Naive thymus-derived CD4-positive, alpha-beta T cell (primary cell): ENCODE measurements around the gene MOB1B. TPM values are rescaled to one million over a fixed set of nuclear protein-coding genes. Genes with fewer than 3 reads are reported as not detected.

Experiments
- ATAC-seq: fragments of 150-1000 bp; cut with Tn5 transposase; 2 replicates; pipeline ENCODE4 v1.10.0; 2021; ENCODE audit warnings: mild to moderate bottlenecking, moderate library complexity
- CTCF ChIA-PET: fragments of 350-600 bp; sonication (Branson Sonifier 250); formaldehyde crosslinking; loops from one replicate; lab custom pipeline; 2021; ENCODE audit warnings: antibody characterized with exemption; lab: Charles Lee
- POLR2A ChIA-PET: fragments of 350-600 bp; sonication (Branson Sonifier 250); formaldehyde crosslinking; loops from one replicate; lab custom pipeline; 2021; ENCODE audit warnings: antibody characterized with exemption, inconsistent platforms; lab: Charles Lee
- DNase-seq, 9 donors: peaks; one replicate each; pipeline versions ENCODE4 v3.0.0 to v3.0.0-alpha.2; 2020 to 2022; ENCODE audit warnings: mixed read lengths in 1 of 9
- H3K27ac ChIP-seq: one replicate; pipeline ENCODE4 v1.7.0; 2013; ENCODE audit warnings: mild to moderate bottlenecking, low read depth, low read length, moderate library complexity
- H3K27me3 ChIP-seq, 2 donors: one replicate each; pipeline ENCODE4 v1.7.0; 2013; ENCODE audit warnings: low read length in 2 of 2, mild to moderate bottlenecking in 2 of 2, moderate library complexity in 2 of 2; ENCODE audit not compliant: control insufficient read depth in 2 of 2, insufficient read depth in 2 of 2
- H3K36me3 ChIP-seq, 3 experiments: 1 replicate in 2 of 3; 2 replicates in 1 of 3; pipeline ENCODE4 v1.7.0; 2013; ENCODE audit warnings: low read length in 3 of 3, mild to moderate bottlenecking in 3 of 3, moderate library complexity in 1 of 3; ENCODE audit not compliant: insufficient read depth in 3 of 3, control insufficient read depth in 2 of 3
- H3K4me1 ChIP-seq, 2 donors: one replicate each; pipeline ENCODE4 v1.7.0; 2013; ENCODE audit warnings: low read length in 2 of 2, mild to moderate bottlenecking in 2 of 2, moderate library complexity in 1 of 2; ENCODE audit not compliant: control insufficient read depth in 2 of 2, insufficient read depth in 2 of 2
- H3K4me3 ChIP-seq: 2 replicates; pipeline ENCODE4 v1.7.0; 2013; ENCODE audit warnings: mild to moderate bottlenecking, low read length
- H3K9me3 ChIP-seq, 3 experiments: 1 replicate in 2 of 3; 2 replicates in 1 of 3; pipeline ENCODE4 v1.7.0; 2013; ENCODE audit warnings: low read length in 3 of 3; ENCODE audit not compliant: control insufficient read depth in 2 of 3
- H3K27ac Mint-ChIP-seq, 9 donors: one replicate each; pipeline ENCODE4 v1.8.0; 2020 to 2022; ENCODE audit warnings: mixed read lengths in 9 of 9, mild to moderate bottlenecking in 8 of 9, moderate library complexity in 5 of 9, inconsistent platforms in 2 of 9
- H3K27me3 Mint-ChIP-seq, 5 donors: one replicate each; pipeline ENCODE4 v1.8.0; 2021 to 2022; ENCODE audit warnings: mixed read lengths in 5 of 5, mild to moderate bottlenecking in 1 of 5
- H3K36me3 Mint-ChIP-seq, 5 donors: one replicate each; pipeline ENCODE4 v1.8.0; 2020 to 2022; ENCODE audit warnings: mixed read lengths in 5 of 5, mild to moderate bottlenecking in 3 of 5, inconsistent platforms in 1 of 5
- H3K4me1 Mint-ChIP-seq, 7 donors: one replicate each; pipeline ENCODE4 v1.8.0; 2020 to 2022; ENCODE audit warnings: mixed read lengths in 7 of 7, mild to moderate bottlenecking in 3 of 7, inconsistent platforms in 1 of 7
- H3K4me3 Mint-ChIP-seq, 10 donors: one replicate each; pipeline ENCODE4 v1.8.0; 2020 to 2022; ENCODE audit warnings: mild to moderate bottlenecking in 10 of 10, mixed read lengths in 10 of 10, moderate library complexity in 6 of 10, inconsistent platforms in 2 of 10
- H3K9me3 Mint-ChIP-seq, 11 donors: one replicate each; pipeline ENCODE4 v1.8.0; 2020 to 2022; ENCODE audit warnings: mixed read lengths in 11 of 11, mild to moderate bottlenecking in 4 of 11, inconsistent platforms in 1 of 11, moderate library complexity in 1 of 11
- intact Hi-C, 2 donors: fragments of 100-400 bp; cut with micrococcal nuclease; formaldehyde crosslinking; loops; one replicate each; pipeline ENCODE4 v1.15.1; 2023
- polyA plus RNA-seq, 2 donors: library from polyadenylated mRNA; unstranded; fragments of 300-500 nt; fragmentation: Illumina TruSeq; gene quantifications; one replicate each; pipeline ENCODE4 v1.2.3, GENCODE V29; 2021
- total RNA-seq, 6 experiments: library from RNA in 5 of 6; stranded (reverse) in 5 of 6; gene quantifications; 1 replicate in 5 of 6; 2 replicates in 1 of 6; pipeline ENCODE4 v1.2.3 and lab custom pipeline; 2021 to 2026

Gene MOB1B
- total and polyA plus RNA-seq, 7 experiments from 2014 or later: 2.0 to 20.3 (median 12.4) TPM

DNA sequence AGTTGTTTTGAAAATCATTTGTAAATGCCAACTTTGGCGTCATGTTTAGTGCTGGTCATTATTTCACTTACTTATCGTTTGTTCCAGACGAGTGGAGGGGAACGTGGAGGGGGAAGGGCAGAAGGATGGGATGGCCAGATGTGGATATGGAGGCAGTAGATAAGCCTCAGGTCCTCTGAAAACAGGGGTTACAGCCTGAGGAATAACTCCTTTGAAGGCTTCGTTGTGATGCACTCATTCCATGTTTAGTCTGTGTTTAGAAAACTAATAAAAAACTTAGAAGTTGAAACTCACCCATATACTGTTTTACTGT, 1.1 kb downstream of the MOB1B start:
- peaks cover 6 to 14% of the 10 kb centered on the region in 2 donors for H3K4me1 ChIP-seq
- H3K27me3 Mint-ChIP-seq: peaks cover 0 to 2% (median 0%) of the 10 kb centered on the region in 5 donors
- H3K27me3 ChIP-seq: no peaks in the 10 kb centered on the region
- no peaks in the 10 kb centered on the region for H3K9me3 ChIP-seq
- H3K4me1 Mint-ChIP-seq: peaks cover 23 to 47% (median 41%) of the 10 kb centered on the region in 7 donors
- DNase-seq: no peak
- intact Hi-C loops: loop anchor here (2.0 to 10.0 kb wide), 4 partner anchors 24 to 282 kb away; no protein-coding TSS in a partner anchor
- H3K4me3 ChIP-seq: peak overlapping the region; percentile 87
- CTCF ChIA-PET: no interaction called here
- H3K9me3 Mint-ChIP-seq: no peaks in the 10 kb centered on the region
- peaks cover 0 to 15% (median 10%) of the 10 kb centered on the region in 5 donors for H3K36me3 Mint-ChIP-seq
- H3K27ac Mint-ChIP-seq: peak overlapping the region; percentile 86 to 96 (median 89)
- POLR2A ChIA-PET: no interaction called here
- no peak for ATAC-seq
- no peak overlapping the region for H3K27ac ChIP-seq
- H3K36me3 ChIP-seq: peaks cover 0 to 10% (median 0%) of the 10 kb centered on the region in 3 experiments
- H3K4me3 Mint-ChIP-seq: peak overlapping the region; percentile 94 to 100 (median 98)

DNA sequence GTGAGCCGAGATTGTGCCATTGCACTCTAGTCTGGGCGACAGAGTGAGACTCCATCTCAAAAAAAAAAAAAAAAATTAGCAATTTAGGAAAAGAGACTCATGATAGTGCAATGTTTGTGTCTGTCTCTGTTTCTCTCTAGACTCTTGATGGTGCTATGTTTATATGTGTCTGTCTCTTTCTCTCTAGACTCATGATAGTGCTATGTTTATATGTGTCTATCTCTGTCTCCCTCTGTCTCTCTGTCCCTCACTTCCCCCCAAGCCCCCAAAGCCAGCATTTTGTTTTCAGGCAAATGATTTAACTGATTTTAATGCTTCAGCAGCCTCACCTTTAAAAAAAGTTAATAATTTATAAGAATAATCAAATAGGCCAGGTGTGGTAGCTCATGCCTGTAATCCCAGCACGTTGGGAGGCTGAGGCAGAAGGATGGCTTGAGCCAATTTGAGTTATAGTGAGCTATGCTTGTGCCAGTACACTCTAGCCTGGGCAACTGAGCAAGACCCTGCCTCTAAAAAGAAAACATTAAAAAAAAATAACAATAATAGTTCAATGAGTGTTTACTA, 6.9 kb downstream of the MOB1B start:
- H3K9me3 ChIP-seq: no peaks in the 10 kb centered on the region
- CTCF ChIA-PET: no interaction called here
- H3K27me3 ChIP-seq: no peaks in the 10 kb centered on the region
- Mint-ChIP-seq H3K36me3 (peaks cover 4 to 27% (median 20%) of the 10 kb centered on the region in 5 donors), H3K4me1 (peaks cover 18 to 44% (median 38%) of the 10 kb centered on the region in 7 donors), H3K27me3 (no peaks in the 10 kb centered on the region), H3K27ac (peak overlapping the region in 3 of 9 donors; percentile 5 to 47 (median 11)), H3K9me3 (no peaks in the 10 kb centered on the region), H3K4me3 (no peak overlapping the region)
- DNase-seq (no peak), ATAC-seq (no peak)
- POLR2A ChIA-PET: interaction anchor here (0.6 kb wide), 1 partner anchor 174 kb away, joined by 4 read pairs; no protein-coding TSS in a partner anchor
- no peaks in the 10 kb centered on the region for H3K36me3 ChIP-seq
- H3K27ac ChIP-seq: no peak overlapping the region
- H3K4me3 ChIP-seq: no peak overlapping the region
- H3K4me1 ChIP-seq: no peaks in the 10 kb centered on the region
- intact Hi-C loops: loop anchor here (10.0 kb wide), 2 partner anchors 46 to 276 kb away; no protein-coding TSS in a partner anchor

DNA sequence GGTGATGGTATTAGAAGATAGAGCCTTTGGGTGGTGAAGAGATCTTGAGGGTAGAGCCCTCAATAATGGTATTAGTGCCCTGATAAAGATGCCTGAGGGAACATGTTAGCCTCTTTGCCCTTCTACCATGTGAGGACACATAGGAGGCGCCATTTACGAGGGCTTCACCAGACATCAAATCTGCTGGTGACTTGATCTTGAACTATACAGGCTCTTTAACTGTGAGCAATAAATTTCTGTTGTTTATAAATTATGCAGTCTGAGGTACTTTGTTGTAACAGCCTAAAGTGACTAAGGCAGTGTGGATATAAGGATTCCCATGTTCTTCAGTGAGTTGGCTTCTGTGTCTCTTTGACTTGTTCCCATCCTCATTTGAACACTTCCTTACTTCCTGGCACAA, 11.8 kb downstream of the MOB1B start:
- Mint-ChIP-seq H3K9me3 (peaks cover 0 to 2% (median 0%) of the 10 kb centered on the region in 11 donors), H3K4me1 (peaks cover 9 to 31% (median 24%) of the 10 kb centered on the region in 7 donors), H3K4me3 (no peak overlapping the region), H3K27ac (no peak overlapping the region), H3K36me3 (peaks cover 4 to 28% (median 13%) of the 10 kb centered on the region in 5 donors), H3K27me3 (no peaks in the 10 kb centered on the region)
- no peak overlapping the region for H3K4me3 ChIP-seq
- ChIA-PET CTCF (no interaction called here), POLR2A (no interaction called here)
- ATAC-seq: no peak
- H3K27ac ChIP-seq: no peak overlapping the region
- no peaks in the 10 kb centered on the region for H3K9me3 ChIP-seq
- no peaks in the 10 kb centered on the region for H3K27me3 ChIP-seq
- H3K36me3 ChIP-seq: no peaks in the 10 kb centered on the region
- intact Hi-C loops: no loop called here
- no peak for DNase-seq
- H3K4me1 ChIP-seq: no peaks in the 10 kb centered on the region

DNA sequence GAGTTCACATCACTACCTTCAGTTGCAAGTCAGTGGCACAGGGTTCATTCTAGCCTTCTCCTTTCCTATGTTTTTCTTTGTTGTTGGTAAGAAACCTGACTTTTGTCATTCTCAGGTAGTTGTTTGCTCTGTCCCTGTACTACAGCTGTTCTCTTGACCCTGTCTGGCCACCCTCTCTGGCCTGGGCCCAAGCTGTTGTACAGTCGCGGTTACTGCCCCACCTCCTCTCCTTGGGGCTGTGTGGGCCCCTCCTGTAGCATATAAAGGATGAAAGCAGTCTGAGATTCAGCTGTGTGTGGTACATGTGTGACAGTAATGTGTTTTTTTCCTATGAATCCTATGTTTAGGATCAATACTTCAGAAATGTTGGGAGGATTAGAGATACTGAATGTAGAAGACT, 12.5 kb downstream of the MOB1B start:
- Histone ChIP-seq H3K4me1 (no peaks in the 10 kb centered on the region), H3K27me3 (no peaks in the 10 kb centered on the region), H3K27ac (no peak overlapping the region), H3K4me3 (no peak overlapping the region), H3K9me3 (no peaks in the 10 kb centered on the region), H3K36me3 (no peaks in the 10 kb centered on the region)
- H3K27ac Mint-ChIP-seq: no peak overlapping the region
- POLR2A ChIA-PET: no interaction called here
- H3K9me3 Mint-ChIP-seq: peaks cover 0 to 2% (median 0%) of the 10 kb centered on the region in 11 donors
- DNase-seq (no peak), ATAC-seq (no peak)
- H3K36me3 Mint-ChIP-seq: peaks cover 4 to 28% (median 13%) of the 10 kb centered on the region in 5 donors
- CTCF ChIA-PET: interaction anchor here (0.8 kb wide), 1 partner anchor 179 kb away, joined by 3 read pairs; no protein-coding TSS in a partner anchor
- no peaks in the 10 kb centered on the region for H3K27me3 Mint-ChIP-seq
- H3K4me3 Mint-ChIP-seq: no peak overlapping the region
- peaks cover 7 to 29% (median 24%) of the 10 kb centered on the region in 7 donors for H3K4me1 Mint-ChIP-seq
- intact Hi-C loops: no loop called here

DNA sequence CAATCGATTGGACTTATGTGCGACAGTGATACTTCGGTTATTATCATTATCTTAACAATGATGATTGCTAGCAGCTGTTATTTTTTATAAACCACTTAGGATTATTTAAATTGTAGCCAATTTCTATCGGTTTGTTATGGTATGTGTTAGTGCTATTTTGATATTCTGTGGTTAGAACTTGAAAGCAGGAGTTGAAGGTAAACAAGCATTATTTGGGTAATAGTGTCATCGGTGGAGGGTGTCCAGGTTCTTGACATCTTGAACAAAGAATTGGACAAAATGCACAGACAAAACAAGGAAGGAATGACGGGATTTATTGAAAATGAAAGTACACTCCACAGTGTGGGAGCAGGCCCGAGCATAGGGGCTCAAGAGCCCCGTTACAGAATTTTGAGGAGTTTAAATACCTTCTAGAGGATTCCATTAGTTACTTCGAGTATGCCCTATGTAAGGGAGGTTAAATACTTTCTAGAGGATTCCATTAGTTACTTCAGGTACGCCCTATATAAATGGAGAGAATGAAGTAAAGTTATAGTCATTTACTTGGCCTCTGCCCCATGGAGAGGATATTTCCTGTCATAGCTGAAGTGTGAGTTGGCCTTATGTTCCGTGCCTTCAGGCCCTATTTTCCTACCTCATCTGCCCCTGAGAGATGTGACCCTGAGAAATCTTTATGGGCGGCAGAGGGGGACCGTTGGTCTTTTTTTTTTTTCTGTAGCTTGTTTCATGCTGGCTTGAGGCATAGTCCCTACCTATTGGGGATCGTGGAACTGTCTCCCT, 13.1 kb downstream of the MOB1B start:
- ChIA-PET CTCF (interaction anchor here (0.7 to 0.8 kb wide), 2 partner anchors 179 to 250 kb away, joined by 3 to 5 read pairs; no protein-coding TSS in a partner anchor), POLR2A (no interaction called here)
- Histone ChIP-seq H3K4me3 (no peak overlapping the region), H3K9me3 (no peaks in the 10 kb centered on the region), H3K27ac (no peak overlapping the region), H3K27me3 (no peaks in the 10 kb centered on the region), H3K36me3 (no peaks in the 10 kb centered on the region), H3K4me1 (no peaks in the 10 kb centered on the region)
- intact Hi-C loops: no loop called here
- no peak overlapping the region for H3K27ac Mint-ChIP-seq
- peaks cover 4 to 28% (median 15%) of the 10 kb centered on the region in 5 donors for H3K36me3 Mint-ChIP-seq
- ATAC-seq: no peak
- DNase-seq: no peak
- no peaks in the 10 kb centered on the region for H3K27me3 Mint-ChIP-seq
- H3K9me3 Mint-ChIP-seq: peaks cover 0 to 4% (median 0%) of the 10 kb centered on the region in 11 donors
- peak overlapping the region in 1 of 10 donors; percentile 1 for H3K4me3 Mint-ChIP-seq
- H3K4me1 Mint-ChIP-seq: peaks cover 7 to 30% (median 24%) of the 10 kb centered on the region in 7 donors

DNA sequence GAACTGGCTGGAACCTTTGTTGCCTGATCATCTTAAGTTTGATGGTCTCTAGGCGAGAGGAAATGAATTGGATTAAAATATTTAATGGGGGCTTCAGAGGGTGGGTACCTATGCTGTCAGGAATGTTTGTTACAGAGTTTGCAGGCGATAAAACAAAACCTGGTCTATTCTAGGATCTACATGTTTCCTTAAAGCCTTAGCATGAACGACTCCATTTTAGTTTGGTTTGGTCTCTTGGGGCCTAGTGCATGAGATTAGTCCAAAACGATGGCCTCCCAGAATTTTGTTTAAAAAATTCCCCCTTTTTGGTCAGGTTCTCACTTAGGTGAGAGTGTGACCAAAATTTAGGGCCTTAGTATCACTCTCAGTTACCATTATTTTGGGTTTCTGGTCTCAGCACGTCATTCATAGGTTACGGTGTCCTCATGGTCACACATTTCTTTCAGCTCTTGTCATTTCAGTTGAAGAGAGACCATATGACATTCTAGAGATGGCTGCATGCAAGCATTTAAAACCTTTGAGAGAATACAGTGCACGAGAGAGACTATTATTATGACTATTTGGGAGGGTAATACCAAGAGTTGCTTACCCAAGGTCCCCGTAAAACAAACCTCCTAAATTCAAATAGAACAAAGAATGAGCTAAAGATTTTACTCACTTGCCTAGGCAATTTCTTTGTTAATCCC, 13.8 kb downstream of the MOB1B start:
- intact Hi-C loops: no loop called here
- H3K9me3 ChIP-seq: no peaks in the 10 kb centered on the region
- POLR2A ChIA-PET: interaction anchor here (0.6 kb wide), 1 partner anchor 192 kb away, joined by 4 read pairs; no protein-coding TSS in a partner anchor
- H3K27me3 ChIP-seq: no peaks in the 10 kb centered on the region
- H3K27ac ChIP-seq: no peak overlapping the region
- Mint-ChIP-seq H3K27ac (no peak overlapping the region), H3K4me3 (no peak overlapping the region), H3K9me3 (peaks cover 0 to 7% (median 0%) of the 10 kb centered on the region in 11 donors), H3K27me3 (no peaks in the 10 kb centered on the region), H3K4me1 (peaks cover 7 to 36% (median 24%) of the 10 kb centered on the region in 7 donors), H3K36me3 (peaks cover 4 to 28% (median 16%) of the 10 kb centered on the region in 5 donors)
- H3K36me3 ChIP-seq: no peaks in the 10 kb centered on the region
- no peak for ATAC-seq
- CTCF ChIA-PET: interaction anchor here (0.7 kb wide), 1 partner anchor 249 kb away, joined by 5 read pairs; no protein-coding TSS in a partner anchor
- no peak for DNase-seq
- no peak overlapping the region for H3K4me3 ChIP-seq
- no peaks in the 10 kb centered on the region for H3K4me1 ChIP-seq
